Pericardium fibroblast (primary cell): Measurements from ENCODE around the gene SERF1B. TPM values are rescaled to one million over a fixed set of nuclear protein-coding genes. Genes with fewer than 3 reads are reported as not detected.

Source experiments
- total RNA-seq: library from RNA; depleted of rRNA; stranded (reverse); fragments of >200 nt; gene quantifications from 2 replicates; pipeline ENCODE4 v1.2.3, GENCODE V29; 2015

SERF1B gene
- total RNA-seq, result 7.8 and 32.4 TPM in 2 replicates

GRCh38 chr5:70025106-70025844 lies at the start of gene SERF1B:
Gene SERF1B (plus strand): TSS chr5:70025251. CDS start chr5:70025452, 201 bp downstream.

Other genes starting within 250 kb of the SERF1B start
- 13.6 and 21.6 TPM in 2 replicates for gene SMN2, start 24.4 kb downstream of the SERF1B start, total RNA-seq